Measurements from ENCODE around the gene CHRM4.

- TF ChIP-seq NFRKB (IDR thresholded peaks at IDR 0.05) (no peak), ZNF24 (IDR thresholded peaks at IDR 0.05) (no peak), GABPA (IDR thresholded peaks at IDR 0.05; ENCODE audit: low read depth, low read length) (no peak), GABPA (CRISPR knock-in tag; IDR thresholded peaks at IDR 0.05; ENCODE audit: low read depth) (no peak), ZNF207 (IDR thresholded peaks at IDR 0.05; ENCODE audit: borderline replicate concordance) (no peak), REST (IDR thresholded peaks at IDR 0.05; ENCODE audit: borderline replicate concordance in 1 of 2, low read depth in 1 of 2, low read length in 2 of 2) (no peak), NR2F2 (IDR thresholded peaks at IDR 0.05; ENCODE audit: borderline replicate concordance, low read depth) (no peak), RFX5 (IDR thresholded peaks at IDR 0.05; ENCODE audit: low read depth, low read length) (no peak), MXI1 (IDR thresholded peaks at IDR 0.05; ENCODE audit: borderline replicate concordance, low read depth, low read length) (no peak), FOXA1 (IDR thresholded peaks at IDR 0.05) (no peak), FOXA1 (CRISPR knock-in tag; IDR thresholded peaks at IDR 0.05) (no peak), SRF (IDR thresholded peaks at IDR 0.05; ENCODE audit: low read depth, low read length) (no peak), TCF7 (IDR thresholded peaks at IDR 0.05; ENCODE audit: low read depth) (no peak), TAF1 (CRISPR knock-in tag; IDR thresholded peaks at IDR 0.05) (no peak), ZHX2 (IDR thresholded peaks at IDR 0.05; ENCODE audit: low read depth) (no peak), ZHX2 (CRISPR knock-in tag; IDR thresholded peaks at IDR 0.05; ENCODE audit: borderline replicate concordance) (no peak), SRSF1 (optimal IDR thresholded peaks at IDR 0.05; ENCODE audit: low read depth, low read length) (no peak)
Measured at GRCh38 chr11:46397526-46397925, 6.0 kb upstream of the CHRM4 start.
